Stimulated activated CD4-positive, alpha-beta T cell treated with anti-CD3 and anti-CD28 coated beads, Interleukin-15, amount 100 ng/mL, for 1 hour (primary cell): ENCODE measurements around the gene PSKH1.

ENCODE experiments used
- DNase-seq, 2 donors: peaks; one replicate each; pipeline ENCODE4 v3.0.0-alpha.2; 2020; ENCODE audit warnings: low read depth in 1 of 2, low spot score in 1 of 2

The PSKH1 gene

DNA sequence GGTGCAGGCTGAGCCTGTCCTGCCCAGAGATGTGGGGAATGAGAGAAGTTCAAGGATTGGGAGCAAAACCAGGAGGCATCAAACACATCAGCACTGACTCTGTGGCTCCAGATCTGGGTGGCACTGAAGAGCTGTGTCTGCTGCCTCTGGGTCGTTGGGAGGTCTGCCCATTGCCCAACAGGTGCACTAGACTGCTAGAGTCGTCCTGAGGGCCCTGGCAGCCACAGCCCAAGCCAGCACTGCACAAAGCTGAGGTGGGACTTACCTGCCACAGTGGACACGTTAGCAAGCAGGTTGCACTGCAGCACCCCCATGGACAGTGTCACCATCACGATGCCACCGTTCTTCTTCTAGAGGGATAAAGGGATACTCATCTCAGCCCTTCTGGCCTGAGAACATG is 84.0 kb downstream of the PSKH1 start:
- DNase-seq, result no peak

DNA sequence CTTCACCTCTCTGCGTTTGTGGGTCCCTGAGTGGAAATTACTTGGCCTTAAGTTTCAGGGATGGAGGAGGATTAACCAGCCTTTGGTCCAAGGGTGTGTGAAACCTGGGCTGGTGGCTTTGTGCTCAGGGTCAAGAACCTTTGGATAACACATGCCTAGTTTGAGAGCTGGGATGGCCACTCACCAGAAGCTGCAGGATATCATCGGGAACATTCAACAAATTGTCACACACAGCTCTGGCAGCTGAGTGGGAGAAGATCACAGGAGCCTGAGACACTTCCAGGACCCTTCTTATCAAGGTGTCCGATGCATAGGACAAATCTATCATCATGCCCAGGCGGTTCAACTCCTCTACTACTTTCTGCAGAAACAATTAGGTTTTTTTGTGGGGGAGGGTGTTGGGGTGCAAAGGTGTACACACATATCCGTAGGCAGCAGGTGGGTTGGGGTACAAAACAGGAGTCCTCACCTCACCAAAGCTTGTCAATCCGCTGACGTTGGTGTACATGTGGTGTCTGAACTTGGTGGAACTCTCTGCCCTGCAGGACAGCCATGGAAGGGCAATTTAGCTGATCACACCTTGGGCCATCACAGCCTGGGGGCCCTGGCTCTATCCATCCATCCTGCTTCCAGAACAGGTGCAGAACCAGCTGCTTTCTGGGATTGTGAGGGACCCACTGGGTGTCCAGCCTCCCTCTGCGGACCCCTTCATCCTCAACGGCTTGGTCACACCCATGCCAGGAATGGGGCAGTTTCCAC is 84.6 kb downstream of the PSKH1 start:
- no peak for DNase-seq
